GM18517 (cell line): ENCODE results near the gene LMX1B.
A peak's percentile ranks its signal among the peaks of the same experiment; 100 is the strongest.
"Not testable (repeated sequence)": the region's sequence is repeated elsewhere in the genome, so short reads cannot be mapped to it uniquely, and the experiment has no call there.

Experiments
- ATAC-seq: cut with Tn5 transposase; IDR thresholded peaks from one replicate; pipeline ENCODE4 v1.9.1; 2021; ENCODE audit warnings: mild to moderate bottlenecking, moderate library complexity; ENCODE audit not compliant: unreplicated experiment

Gene LMX1B

GRCh38 chr9:126705767-126706697, 92.3 kb downstream of the LMX1B start:
- ATAC-seq = no peak

GRCh38 chr9:126706698-126707053, 92.9 kb downstream of the LMX1B start:
- ATAC-seq = no peak

- no peak for ATAC-seq
These were observed 93.4 kb downstream of the LMX1B start for GRCh38 chr9:126707083-126707482.

GRCh38 chr9:126707712-126708111, 94.0 kb downstream of the LMX1B start:
- ATAC-seq = not testable (repeated sequence)

GRCh38 chr9:126708178-126708577, 94.5 kb downstream of the LMX1B start:
- ATAC-seq = no peak

GRCh38 chr9:126709241-126709640, 95.5 kb downstream of the LMX1B start:
- no peak for ATAC-seq

GRCh38 chr9:126715382-126715781, 101.7 kb downstream of the LMX1B start:
- no peak for ATAC-seq

GRCh38 chr9:126717441-126717840, 103.7 kb downstream of the LMX1B start:
- ATAC-seq = not testable (repeated sequence)

GRCh38 chr9:126719618-126720031, 105.9 kb downstream of the LMX1B start:
- no peak for ATAC-seq

- ATAC-seq = no peak
These were observed 106.3 kb downstream of the LMX1B start for GRCh38 chr9:126720036-126720435.

GRCh38 chr9:126720661-126721563, 107.2 kb downstream of the LMX1B start:
- no peak for ATAC-seq

- ATAC-seq = no peak
These were observed 107.8 kb downstream of the LMX1B start for GRCh38 chr9:126721564-126721981.

- peak; percentile 54 for ATAC-seq
These were observed 108.7 kb downstream of the LMX1B start for GRCh38 chr9:126722252-126722921.

- no peak for ATAC-seq
These were observed 109.4 kb downstream of the LMX1B start for GRCh38 chr9:126722922-126723806.

GRCh38 chr9:126723807-126724172, 110.1 kb downstream of the LMX1B start:
- no peak for ATAC-seq

GRCh38 chr9:126724226-126724625, 110.5 kb downstream of the LMX1B start:
- no peak for ATAC-seq

GRCh38 chr9:126725485-126725884, 111.8 kb downstream of the LMX1B start:
- not testable (repeated sequence) for ATAC-seq

- ATAC-seq = not testable (repeated sequence)
These were observed 114.5 kb downstream of the LMX1B start for GRCh38 chr9:126728210-126728609.

- ATAC-seq = not testable (repeated sequence)
These were observed 116.9 kb downstream of the LMX1B start for GRCh38 chr9:126730592-126730991.

- ATAC-seq = no peak
These were observed 119.3 kb downstream of the LMX1B start for GRCh38 chr9:126733005-126733404.
